KOPT-K1 (cell line): ENCODE measurements around the gene FIGLA.

Experiments used
- H3K27ac ChIP-seq: fragments of 200-600 bp; sonication (generic); 2 replicates; pipeline ENCODE4 v1.5.1; 2016; ENCODE audit warnings: antibody characterized with exemption, mild to moderate bottlenecking, low read depth, low read length; ENCODE audit not compliant: poor library complexity, severe bottlenecking
- H3K36me3 ChIP-seq: fragments of 200-600 bp; sonication (generic); 2 replicates; pipeline ENCODE4 v1.5.1; 2017; ENCODE audit warnings: antibody characterized with exemption, mild to moderate bottlenecking, low read length, moderate library complexity; ENCODE audit not compliant: insufficient read depth
- H3K9me3 ChIP-seq: fragments of 200-600 bp; sonication (generic); 2 replicates; pipeline ENCODE4 v1.5.1; 2017; ENCODE audit warnings: antibody characterized with exemption, low read length, mild to moderate bottlenecking; ENCODE audit not compliant: insufficient read depth, poor library complexity, severe bottlenecking

Gene FIGLA

DNA sequence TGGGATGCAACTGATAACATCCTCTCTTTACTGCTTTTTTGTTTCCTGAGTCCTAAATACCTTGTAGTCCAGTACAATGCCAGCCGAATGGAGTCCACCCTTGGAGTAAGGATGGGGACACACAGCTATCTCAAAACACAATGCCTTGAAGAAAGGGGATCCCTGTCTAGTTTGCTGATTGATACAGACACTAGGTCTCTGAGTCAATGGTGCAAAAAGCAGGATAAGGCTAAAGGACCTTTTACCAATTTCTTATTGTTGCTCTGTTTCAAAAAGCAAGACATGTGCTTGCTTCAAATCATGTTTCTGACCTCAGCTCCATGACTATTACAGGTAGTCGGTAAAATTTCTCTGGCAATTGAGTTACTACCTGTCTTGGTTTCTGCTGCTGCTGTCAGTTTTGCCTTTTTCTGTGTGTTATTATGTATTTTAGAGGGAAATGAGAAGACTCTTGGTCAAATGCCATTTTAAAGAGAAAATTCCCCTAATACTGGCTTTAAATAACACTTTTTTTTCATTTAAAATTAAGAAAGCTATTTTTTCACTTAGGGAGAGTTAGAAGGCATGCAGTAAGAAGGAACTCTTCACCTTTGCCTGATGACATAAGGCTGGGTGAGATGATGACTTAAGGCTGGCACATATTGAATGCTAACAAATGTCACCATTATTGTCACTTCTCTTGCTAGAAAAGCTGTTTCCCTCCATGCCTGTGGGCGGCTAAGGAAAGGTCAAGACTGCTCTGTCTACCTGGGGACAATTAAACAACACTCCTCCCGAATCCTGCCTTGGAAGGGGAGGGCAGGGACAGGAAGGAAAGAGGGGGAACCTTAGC, 4.9 kb upstream of the FIGLA start:
- Histone ChIP-seq H3K9me3 (no peaks in the 10 kb centered on the region), H3K36me3 (no peaks in the 10 kb centered on the region), H3K27ac (no peak overlapping the region)

DNA sequence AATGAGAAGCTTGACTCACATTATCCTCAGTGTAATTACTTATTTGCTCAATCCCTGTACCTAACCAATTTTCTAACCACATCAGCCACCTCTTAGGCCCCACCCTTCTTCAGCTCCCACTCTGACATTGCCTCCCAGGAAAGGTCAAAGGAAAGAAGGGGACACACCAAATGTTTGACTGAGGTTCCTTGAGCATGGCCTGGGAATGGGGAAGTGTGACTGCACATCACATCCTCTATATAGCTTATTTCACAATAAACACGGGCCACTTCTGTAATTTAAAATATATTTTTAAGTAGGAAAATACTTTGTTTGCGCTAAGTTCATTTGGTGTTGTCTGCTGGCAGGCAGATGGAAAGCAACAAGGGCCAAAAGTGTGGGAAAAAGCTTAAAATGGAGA, 3.0 kb upstream of the FIGLA start:
- H3K36me3 ChIP-seq = no peaks in the 10 kb centered on the region
- no peaks in the 10 kb centered on the region for H3K9me3 ChIP-seq
- no peak overlapping the region for H3K27ac ChIP-seq

DNA sequence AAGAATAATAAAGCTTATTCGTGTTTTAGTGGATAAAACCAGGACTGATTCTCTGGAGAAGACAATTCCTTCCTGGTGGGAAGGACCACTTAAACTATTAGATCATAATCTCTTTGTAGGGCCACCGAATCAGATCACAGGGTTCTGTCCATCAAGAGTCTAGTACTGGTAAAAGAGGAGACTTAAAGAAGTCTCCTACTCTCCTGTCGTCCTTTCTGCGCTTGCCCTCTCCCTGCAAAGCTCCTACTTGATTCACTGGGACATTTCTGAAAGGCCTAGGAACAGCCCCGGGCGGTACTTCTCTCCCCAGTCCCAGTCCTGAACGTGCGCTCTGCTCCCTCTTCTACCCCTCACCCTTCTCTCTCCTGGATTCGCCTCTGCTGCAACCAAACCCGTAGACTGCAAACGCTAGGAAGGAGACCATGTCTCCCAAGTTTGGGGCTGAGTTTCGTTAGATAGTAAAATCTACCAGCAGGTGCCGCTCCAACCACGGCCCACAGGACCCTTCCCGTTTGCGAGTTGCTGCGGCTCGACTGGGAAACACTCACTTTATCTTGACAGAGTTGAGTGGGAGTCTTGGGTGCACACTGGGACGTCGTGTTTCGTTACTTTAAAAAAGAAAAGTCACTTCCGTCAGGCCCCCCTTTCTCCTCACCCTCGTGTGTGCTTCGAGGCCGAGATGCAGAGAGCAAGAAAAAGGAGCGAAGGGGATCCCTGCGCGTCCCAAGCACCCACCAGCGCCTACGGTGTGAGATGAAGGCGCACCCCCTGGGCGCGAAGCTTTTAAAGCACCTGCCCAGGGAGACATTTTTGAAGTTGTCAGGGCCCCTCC, 923 bp downstream of the FIGLA start:
- no peak overlapping the region for H3K27ac ChIP-seq
- no peaks in the 10 kb centered on the region for H3K9me3 ChIP-seq
- no peaks in the 10 kb centered on the region for H3K36me3 ChIP-seq

DNA sequence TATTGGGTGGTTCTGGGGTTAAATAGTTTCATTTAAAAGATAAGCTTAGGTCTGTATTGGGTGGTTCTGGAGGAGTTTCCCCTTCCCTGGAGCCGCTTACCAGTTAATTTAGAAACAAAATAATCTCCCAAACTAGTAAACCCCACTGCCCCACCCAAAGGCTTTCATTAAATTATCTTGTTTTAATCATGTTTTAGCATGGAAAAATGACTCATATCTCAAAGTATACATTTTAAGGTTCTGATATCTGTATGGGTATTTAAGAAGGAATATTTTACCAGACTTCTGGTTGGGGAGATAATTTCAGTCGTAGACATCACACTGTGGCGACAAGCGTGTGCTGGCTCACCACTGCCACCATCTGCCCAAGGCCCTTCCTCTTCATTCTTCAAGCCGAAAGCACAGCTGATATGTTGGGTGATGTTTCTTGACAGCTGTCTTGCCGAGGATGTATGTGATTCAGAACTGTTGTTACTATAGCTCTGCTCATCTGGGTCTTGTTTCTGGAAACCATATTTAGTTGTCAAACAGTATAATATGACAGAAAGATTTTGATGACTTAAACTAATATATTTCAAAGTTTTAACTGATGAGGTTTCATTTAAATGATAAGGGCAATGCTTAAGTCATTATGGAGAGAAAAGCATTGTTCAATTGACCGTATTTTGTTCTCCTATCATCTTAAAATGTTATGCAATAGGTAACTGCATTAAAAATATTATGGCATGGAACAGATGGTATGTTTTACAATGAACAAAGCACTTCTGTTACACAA, 5.1 kb downstream of the FIGLA start:
- Histone ChIP-seq H3K36me3 (no peaks in the 10 kb centered on the region), H3K27ac (no peak overlapping the region), H3K9me3 (no peaks in the 10 kb centered on the region)

DNA sequence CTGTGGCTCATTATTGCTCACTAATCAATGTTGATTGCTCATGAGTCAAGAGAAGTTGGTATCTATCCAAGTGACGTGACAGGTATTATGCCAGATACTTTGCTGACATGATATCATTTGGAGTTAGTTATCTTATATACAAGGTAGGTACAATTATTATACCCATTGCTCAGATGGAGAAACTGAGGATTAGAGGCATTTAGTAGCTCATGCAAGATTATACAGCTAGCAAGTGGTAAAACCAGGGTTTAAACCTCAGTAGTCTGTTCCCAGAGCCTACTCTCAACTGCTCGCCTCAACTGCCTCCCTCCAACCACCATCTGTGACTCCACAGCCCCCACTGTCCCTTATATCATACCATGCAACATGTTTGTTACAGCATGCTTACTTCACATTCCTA, 6.1 kb downstream of the FIGLA start:
- H3K9me3 ChIP-seq = no peaks in the 10 kb centered on the region
- H3K36me3 ChIP-seq = no peaks in the 10 kb centered on the region
- H3K27ac ChIP-seq = no peak overlapping the region

DNA sequence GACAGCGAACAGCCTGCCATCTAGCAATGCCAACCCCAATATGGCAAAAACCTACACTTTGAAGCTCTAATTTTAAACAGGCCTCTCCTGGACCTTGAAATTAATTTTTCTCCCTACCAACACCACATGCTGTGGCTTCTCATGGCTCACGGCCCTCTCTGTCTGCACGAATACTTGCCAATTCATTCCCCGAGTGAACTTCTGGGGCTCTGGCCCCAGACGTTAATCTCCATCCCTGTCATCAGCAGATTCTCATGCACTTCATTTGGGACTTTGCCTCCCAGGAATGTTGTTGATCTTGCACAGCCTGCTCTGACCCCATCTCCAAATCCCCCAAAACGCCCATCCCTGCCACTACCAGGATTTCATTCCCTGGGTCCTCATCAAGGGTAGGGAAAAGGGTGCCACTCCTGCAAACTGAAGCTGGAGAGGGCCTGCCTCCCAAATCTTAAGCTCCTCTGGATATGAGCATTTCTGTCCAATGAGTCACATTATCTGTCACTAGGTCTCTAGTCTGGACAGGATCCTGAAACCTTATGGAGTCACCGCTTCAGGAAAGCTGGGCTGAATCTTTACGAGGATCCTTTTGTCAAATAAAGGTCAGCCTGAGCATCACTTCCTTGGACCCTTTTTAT, 10.4 kb downstream of the FIGLA start:
- no peaks in the 10 kb centered on the region for H3K36me3 ChIP-seq
- H3K27ac ChIP-seq = no peak overlapping the region
- H3K9me3 ChIP-seq = no peaks in the 10 kb centered on the region

DNA sequence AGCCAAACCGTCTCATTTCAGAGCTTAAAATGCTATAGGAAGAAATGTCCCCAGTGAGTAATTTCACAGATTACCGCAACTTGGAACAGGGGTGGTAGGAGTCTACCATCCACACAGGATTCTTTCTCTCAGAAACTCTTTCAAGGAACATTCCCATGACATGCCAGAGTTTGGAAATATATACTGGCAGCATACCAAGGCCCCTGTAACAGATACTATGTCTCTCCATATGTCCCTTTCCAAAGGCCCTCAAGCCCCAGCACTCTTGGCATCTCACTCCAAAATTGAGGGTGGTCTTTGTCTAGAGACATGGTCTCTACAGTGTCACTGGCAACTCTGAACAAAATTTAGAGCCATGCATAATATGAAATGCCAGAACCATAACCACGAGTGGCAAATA, 11.0 kb downstream of the FIGLA start:
- Histone ChIP-seq H3K36me3 (no peaks in the 10 kb centered on the region), H3K9me3 (no peaks in the 10 kb centered on the region), H3K27ac (no peak overlapping the region)

DNA sequence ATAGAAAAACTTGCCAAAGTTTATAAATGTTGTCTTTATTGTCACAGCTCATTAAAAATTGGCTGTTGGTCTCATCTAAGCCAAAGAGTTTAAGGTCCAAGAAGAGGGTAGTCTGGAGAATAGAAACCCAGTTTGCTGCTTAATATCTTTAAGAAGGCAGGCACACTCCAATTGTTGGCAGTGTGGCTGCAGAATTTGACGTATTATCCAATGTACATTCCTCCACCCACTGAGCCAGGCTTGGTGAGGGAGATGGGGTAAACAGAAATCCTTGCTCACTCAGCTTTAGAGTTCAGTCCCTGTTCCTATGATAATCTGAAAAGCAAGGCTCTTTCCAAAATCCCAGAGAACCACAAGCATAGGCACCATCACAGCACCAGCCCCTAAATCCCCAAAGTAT, 11.8 kb downstream of the FIGLA start:
- Histone ChIP-seq H3K36me3 (no peaks in the 10 kb centered on the region), H3K27ac (no peak overlapping the region), H3K9me3 (no peaks in the 10 kb centered on the region)

DNA sequence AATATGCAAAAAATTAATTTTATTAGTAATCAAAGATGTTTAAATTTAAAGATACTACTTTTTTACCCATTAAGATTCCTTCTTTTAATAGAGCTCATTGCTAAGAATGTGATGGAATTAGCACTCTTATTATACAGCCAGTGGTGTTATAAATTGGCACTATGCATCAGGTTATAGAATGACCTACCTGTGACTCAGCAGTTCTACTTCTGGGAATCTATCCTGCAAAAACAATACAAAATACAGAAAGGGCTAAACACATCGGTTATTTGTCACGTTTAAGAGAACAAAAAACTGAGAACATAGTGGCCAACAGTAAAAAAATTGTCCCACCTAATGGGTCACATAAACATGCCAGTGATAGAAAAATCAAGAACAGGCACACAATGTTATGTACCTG, 13.0 kb downstream of the FIGLA start:
- Histone ChIP-seq H3K27ac (no peak overlapping the region), H3K9me3 (no peaks in the 10 kb centered on the region)

DNA sequence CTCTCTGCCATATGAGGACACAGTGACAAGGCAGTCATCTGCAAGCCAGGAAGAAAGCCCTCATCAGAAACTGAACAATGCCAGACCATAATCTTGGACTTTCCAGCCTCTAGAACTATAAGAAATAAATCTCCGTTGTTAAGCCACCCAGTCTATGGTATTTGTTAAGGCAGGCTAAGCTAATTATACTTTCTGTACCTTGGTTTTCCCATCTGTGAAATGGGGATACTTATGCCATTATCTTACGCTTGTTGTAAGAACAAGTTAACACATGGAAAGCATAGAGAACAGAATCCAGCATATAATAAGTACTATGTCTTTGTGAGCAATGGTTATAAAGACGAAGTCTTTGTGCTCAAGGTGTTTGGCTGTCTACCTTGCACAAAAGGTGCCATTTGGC, 14.2 kb downstream of the FIGLA start:
- no peak overlapping the region for H3K27ac ChIP-seq
- H3K9me3 ChIP-seq = no peaks in the 10 kb centered on the region
- H3K36me3 ChIP-seq = no peaks in the 10 kb centered on the region

More for the DNA sequence above, 13.0 kb downstream of the FIGLA start:
- H3K36me3 ChIP-seq = no peaks in the 10 kb centered on the region

DNA sequence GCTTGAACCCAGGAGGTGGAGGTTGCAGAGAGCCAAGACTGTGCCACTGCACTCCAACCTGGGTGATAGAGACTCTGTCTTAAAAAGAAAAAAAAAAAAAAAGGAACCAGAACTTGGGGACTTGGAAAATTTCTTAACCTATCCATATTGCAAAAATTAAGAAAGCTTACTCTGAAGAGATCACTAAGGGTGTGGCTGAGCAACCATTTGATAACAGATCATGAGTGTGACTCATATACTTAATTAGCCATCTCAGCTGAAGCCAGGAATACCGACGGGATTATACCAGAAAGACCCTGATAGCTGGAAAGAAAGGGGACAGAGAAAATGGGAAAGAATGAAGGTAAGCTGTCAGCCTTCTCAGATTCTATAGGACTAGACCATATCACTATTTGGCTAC, 15.3 kb downstream of the FIGLA start:
- no peak overlapping the region for H3K27ac ChIP-seq
- H3K36me3 ChIP-seq = no peaks in the 10 kb centered on the region
- H3K9me3 ChIP-seq = no peaks in the 10 kb centered on the region

DNA sequence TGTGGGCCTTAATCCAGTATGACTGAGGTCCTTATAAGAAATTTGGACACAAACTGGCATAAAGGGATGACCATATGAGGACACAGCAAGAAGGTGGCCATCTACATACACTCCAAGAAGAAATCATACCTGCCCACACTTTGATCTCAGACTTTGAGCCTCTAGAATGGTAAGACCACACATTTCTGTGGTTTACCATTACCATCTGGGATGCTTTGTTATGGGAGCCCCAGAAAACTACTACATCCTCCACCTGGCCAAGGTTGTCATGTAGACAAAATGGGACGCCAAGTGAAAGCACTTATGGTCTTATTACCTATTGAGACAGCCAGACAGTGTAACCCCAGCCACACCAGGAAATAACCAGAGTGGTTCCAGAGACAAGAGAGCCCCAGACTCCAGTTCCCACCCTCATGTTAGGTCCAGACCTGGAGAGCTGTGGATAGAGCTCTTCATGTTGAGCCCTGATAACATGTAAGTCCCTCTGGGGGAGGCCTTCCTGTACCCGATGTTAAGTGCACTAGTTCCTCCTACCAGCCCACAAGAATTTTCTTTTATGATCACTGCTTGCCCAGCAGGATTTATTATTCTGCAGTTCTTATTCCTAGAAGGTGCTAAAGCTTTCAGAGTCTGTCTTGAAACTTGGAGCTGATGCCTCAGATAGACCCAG, 17.8 kb downstream of the FIGLA start:
- Histone ChIP-seq H3K9me3 (peaks cover 6% of the 10 kb centered on the region), H3K27ac (no peak overlapping the region), H3K36me3 (no peaks in the 10 kb centered on the region)

DNA sequence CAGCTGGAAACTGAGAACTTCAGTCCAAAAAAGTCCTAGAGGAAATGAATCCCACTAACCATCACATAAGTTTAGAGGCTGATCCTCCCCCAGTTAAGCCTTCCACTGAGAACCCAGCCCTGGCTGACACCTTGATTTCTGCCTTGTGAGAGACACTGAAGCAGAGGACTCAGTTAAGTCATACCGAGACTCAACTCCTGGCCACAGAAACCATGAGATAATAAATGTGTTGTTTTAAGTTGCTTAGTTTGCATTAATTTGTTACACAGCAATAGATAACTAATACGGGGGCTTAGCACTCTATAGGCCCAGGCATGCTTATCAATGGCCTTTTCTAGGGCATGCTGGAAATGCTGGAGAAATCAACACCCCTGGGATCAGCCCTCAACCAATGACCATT, 19.0 kb downstream of the FIGLA start:
- H3K9me3 ChIP-seq = peaks cover 15% of the 10 kb centered on the region
- no peaks in the 10 kb centered on the region for H3K36me3 ChIP-seq
- no peak overlapping the region for H3K27ac ChIP-seq

DNA sequence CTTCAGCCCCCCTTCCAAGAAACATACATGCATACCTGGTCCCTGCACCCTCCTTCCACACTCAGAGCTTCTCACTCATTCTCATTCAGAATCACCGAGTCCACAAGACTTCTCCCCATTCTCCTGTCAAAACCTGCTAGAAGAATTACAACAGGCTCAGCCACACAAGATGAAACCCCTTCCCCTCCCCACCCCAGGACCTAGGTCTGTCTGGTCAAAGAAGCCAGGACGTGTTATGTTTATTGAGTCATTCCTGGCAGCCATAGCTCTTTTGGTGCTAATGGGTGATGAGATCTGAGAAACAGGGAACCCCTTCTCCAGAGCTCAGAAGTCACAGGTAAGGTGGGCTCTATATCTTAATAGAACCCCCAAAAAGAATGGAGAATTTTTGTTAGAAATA, 21.0 kb downstream of the FIGLA start:
- no peak overlapping the region for H3K27ac ChIP-seq
- H3K36me3 ChIP-seq = no peaks in the 10 kb centered on the region

More for the DNA sequence above, 21.0 kb downstream of the FIGLA start:
- H3K9me3 ChIP-seq = peaks cover 15% of the 10 kb centered on the region
